ENCODE measurements around the gene PDCL3.

PDCL3 gene

GRCh38 chr2:100616841-100617390 lies 54.1 kb downstream of the PDCL3 start:
- no peaks in the 10 kb centered on the region for H3K4me1 ChIP-seq (ENCODE audit: control insufficient read depth, insufficient read depth, low read length, poor library complexity, severe bottlenecking)
- DNase-seq: no peak
- H3K9me3 ChIP-seq (ENCODE audit: control insufficient read depth, low read length): no peaks in the 10 kb centered on the region
- H3K27me3 ChIP-seq (replicated peaks; ENCODE audit: control insufficient read depth, insufficient read depth, low read length, poor library complexity, severe bottlenecking): no peaks in the 10 kb centered on the region
- no peak overlapping the region for H3K27ac ChIP-seq (ENCODE audit: insufficient read depth, low read length, poor library complexity, severe bottlenecking)
- H3K4me3 ChIP-seq (ENCODE audit: insufficient read depth, low read depth, low read length, poor library complexity, severe bottlenecking): no peak overlapping the region
- H3K36me3 ChIP-seq (ENCODE audit: control insufficient read depth, insufficient read depth, low read length): no peaks in the 10 kb centered on the region

GRCh38 chr2:100619951-100620350 lies 57.2 kb downstream of the PDCL3 start:
- Histone ChIP-seq H3K27me3 (replicated peaks; ENCODE audit: control insufficient read depth, insufficient read depth, low read length, poor library complexity, severe bottlenecking) (no peaks in the 10 kb centered on the region), H3K9me3 (ENCODE audit: control insufficient read depth, low read length) (no peaks in the 10 kb centered on the region), H3K4me3 (ENCODE audit: insufficient read depth, low read depth, low read length, poor library complexity, severe bottlenecking) (no peak overlapping the region), H3K4me1 (ENCODE audit: control insufficient read depth, insufficient read depth, low read length, poor library complexity, severe bottlenecking) (no peaks in the 10 kb centered on the region), H3K36me3 (ENCODE audit: control insufficient read depth, insufficient read depth, low read length) (no peaks in the 10 kb centered on the region), H3K27ac (ENCODE audit: insufficient read depth, low read length, poor library complexity, severe bottlenecking) (no peak overlapping the region)
- DNase-seq: no peak

DNA sequence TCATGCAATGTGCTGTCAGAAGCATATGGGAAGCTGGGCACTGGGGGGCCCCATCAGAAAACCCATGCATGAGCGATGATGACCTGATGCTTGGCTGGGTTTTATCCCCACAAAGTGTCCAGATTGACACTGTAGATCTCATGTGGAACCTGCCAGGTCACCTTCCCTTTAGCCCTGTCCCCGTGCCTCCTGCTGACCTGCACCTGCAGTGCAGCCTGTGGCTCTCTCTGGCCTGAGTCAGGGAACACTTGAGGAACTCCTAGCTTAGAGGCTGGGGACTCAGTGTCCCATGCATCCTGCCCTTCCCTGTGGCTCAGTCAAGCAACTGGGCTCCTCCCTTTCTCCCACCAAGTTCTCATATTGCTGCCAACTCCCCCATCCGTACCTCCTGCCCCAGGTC lies 57.7 kb downstream of the PDCL3 start:
- Histone ChIP-seq H3K4me3 (ENCODE audit: insufficient read depth, low read depth, low read length, poor library complexity, severe bottlenecking) (no peak overlapping the region), H3K27me3 (replicated peaks; ENCODE audit: control insufficient read depth, insufficient read depth, low read length, poor library complexity, severe bottlenecking) (no peaks in the 10 kb centered on the region), H3K36me3 (ENCODE audit: control insufficient read depth, insufficient read depth, low read length) (no peaks in the 10 kb centered on the region), H3K27ac (ENCODE audit: insufficient read depth, low read length, poor library complexity, severe bottlenecking) (no peak overlapping the region), H3K4me1 (ENCODE audit: control insufficient read depth, insufficient read depth, low read length, poor library complexity, severe bottlenecking) (no peaks in the 10 kb centered on the region), H3K9me3 (ENCODE audit: control insufficient read depth, low read length) (no peaks in the 10 kb centered on the region)
- DNase-seq: no peak

GRCh38 chr2:100621371-100621951 lies 58.7 kb downstream of the PDCL3 start:
- H3K9me3 ChIP-seq (ENCODE audit: control insufficient read depth, low read length): no peaks in the 10 kb centered on the region
- no peak for DNase-seq
- no peaks in the 10 kb centered on the region for H3K4me1 ChIP-seq (ENCODE audit: control insufficient read depth, insufficient read depth, low read length, poor library complexity, severe bottlenecking)
- no peaks in the 10 kb centered on the region for H3K27me3 ChIP-seq (replicated peaks; ENCODE audit: control insufficient read depth, insufficient read depth, low read length, poor library complexity, severe bottlenecking)
- no peak overlapping the region for H3K4me3 ChIP-seq (ENCODE audit: insufficient read depth, low read depth, low read length, poor library complexity, severe bottlenecking)
- no peaks in the 10 kb centered on the region for H3K36me3 ChIP-seq (ENCODE audit: control insufficient read depth, insufficient read depth, low read length)
- H3K27ac ChIP-seq (ENCODE audit: insufficient read depth, low read length, poor library complexity, severe bottlenecking): no peak overlapping the region

DNA sequence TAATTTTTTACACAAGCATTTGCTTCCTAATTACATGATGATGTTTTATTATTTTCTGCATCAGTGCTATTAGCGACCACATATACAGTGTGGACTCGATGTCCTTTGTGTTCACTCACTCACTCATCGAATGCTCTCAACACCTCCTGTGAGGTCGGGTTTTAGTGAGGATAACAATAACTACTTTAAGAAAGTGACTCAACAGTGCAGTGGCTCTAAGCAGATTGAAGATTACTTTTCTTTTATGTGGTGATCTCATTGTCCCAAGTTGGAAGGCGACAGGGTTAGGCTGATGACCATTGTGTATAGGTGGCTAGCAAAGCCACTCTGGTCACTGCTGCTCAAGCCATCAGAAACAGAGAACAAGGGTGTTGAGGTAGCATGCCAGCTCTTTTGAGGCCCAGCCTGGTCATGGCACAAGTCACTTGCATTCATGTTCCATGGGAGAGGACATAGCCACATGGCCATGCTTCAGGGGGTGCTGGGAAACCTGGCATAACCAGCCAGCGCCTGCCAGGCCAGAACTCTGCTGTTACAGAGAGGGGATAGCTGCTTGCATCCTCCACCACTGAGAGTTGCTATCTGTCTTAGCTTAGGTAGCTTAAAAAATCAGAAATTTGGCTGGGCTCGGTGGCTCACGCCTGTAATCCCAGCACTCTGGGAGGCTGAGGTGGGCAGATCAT lies 60.4 kb downstream of the PDCL3 start:
- H3K4me1 ChIP-seq (ENCODE audit: control insufficient read depth, insufficient read depth, low read length, poor library complexity, severe bottlenecking): peaks cover 5% of the 10 kb centered on the region
- no peaks in the 10 kb centered on the region for H3K36me3 ChIP-seq (ENCODE audit: control insufficient read depth, insufficient read depth, low read length)
- H3K9me3 ChIP-seq (ENCODE audit: control insufficient read depth, low read length): no peaks in the 10 kb centered on the region
- no peak for DNase-seq
- H3K27ac ChIP-seq (ENCODE audit: insufficient read depth, low read length, poor library complexity, severe bottlenecking): no peak overlapping the region
- H3K4me3 ChIP-seq (ENCODE audit: insufficient read depth, low read depth, low read length, poor library complexity, severe bottlenecking): no peak overlapping the region
- no peaks in the 10 kb centered on the region for H3K27me3 ChIP-seq (replicated peaks; ENCODE audit: control insufficient read depth, insufficient read depth, low read length, poor library complexity, severe bottlenecking)

DNA sequence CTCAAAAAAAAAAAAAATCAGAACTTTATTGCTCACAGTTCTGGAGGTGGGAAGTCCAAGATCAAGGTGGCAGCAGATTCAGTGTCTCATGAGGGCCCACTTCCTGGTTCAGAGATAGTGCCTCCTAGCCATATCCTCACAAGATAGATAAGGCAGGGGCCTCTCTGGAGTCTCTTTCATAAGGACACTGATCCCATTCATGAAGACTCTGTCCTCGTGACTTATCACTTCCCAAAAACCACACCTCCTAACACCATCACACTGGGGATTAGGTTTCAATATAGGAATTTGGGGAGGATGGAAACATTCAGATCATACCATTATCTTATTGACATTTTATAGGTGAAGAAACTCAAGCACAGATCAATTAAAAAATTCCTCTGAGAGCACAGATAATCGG lies 61.1 kb downstream of the PDCL3 start:
- no peaks in the 10 kb centered on the region for H3K9me3 ChIP-seq (ENCODE audit: control insufficient read depth, low read length)
- no peaks in the 10 kb centered on the region for H3K36me3 ChIP-seq (ENCODE audit: control insufficient read depth, insufficient read depth, low read length)
- DNase-seq: no peak
- no peaks in the 10 kb centered on the region for H3K27me3 ChIP-seq (replicated peaks; ENCODE audit: control insufficient read depth, insufficient read depth, low read length, poor library complexity, severe bottlenecking)
- H3K27ac ChIP-seq (ENCODE audit: insufficient read depth, low read length, poor library complexity, severe bottlenecking): no peak overlapping the region
- H3K4me3 ChIP-seq (ENCODE audit: insufficient read depth, low read depth, low read length, poor library complexity, severe bottlenecking): no peak overlapping the region
- H3K4me1 ChIP-seq (ENCODE audit: control insufficient read depth, insufficient read depth, low read length, poor library complexity, severe bottlenecking): peaks cover 5% of the 10 kb centered on the region

GRCh38 chr2:100624536-100624935 lies 61.7 kb downstream of the PDCL3 start:
- Histone ChIP-seq H3K4me3 (ENCODE audit: insufficient read depth, low read depth, low read length, poor library complexity, severe bottlenecking) (no peak overlapping the region), H3K27me3 (replicated peaks; ENCODE audit: control insufficient read depth, insufficient read depth, low read length, poor library complexity, severe bottlenecking) (no peaks in the 10 kb centered on the region), H3K36me3 (ENCODE audit: control insufficient read depth, insufficient read depth, low read length) (no peaks in the 10 kb centered on the region), H3K9me3 (ENCODE audit: control insufficient read depth, low read length) (no peaks in the 10 kb centered on the region), H3K4me1 (ENCODE audit: control insufficient read depth, insufficient read depth, low read length, poor library complexity, severe bottlenecking) (peaks cover 5% of the 10 kb centered on the region), H3K27ac (ENCODE audit: insufficient read depth, low read length, poor library complexity, severe bottlenecking) (no peak overlapping the region)
- DNase-seq: no peak

GRCh38 chr2:100625717-100626116 lies 62.9 kb downstream of the PDCL3 start:
- Histone ChIP-seq H3K4me3 (ENCODE audit: insufficient read depth, low read depth, low read length, poor library complexity, severe bottlenecking) (no peak overlapping the region), H3K27ac (ENCODE audit: insufficient read depth, low read length, poor library complexity, severe bottlenecking) (no peak overlapping the region), H3K27me3 (replicated peaks; ENCODE audit: control insufficient read depth, insufficient read depth, low read length, poor library complexity, severe bottlenecking) (no peaks in the 10 kb centered on the region), H3K36me3 (ENCODE audit: control insufficient read depth, insufficient read depth, low read length) (no peaks in the 10 kb centered on the region), H3K4me1 (ENCODE audit: control insufficient read depth, insufficient read depth, low read length, poor library complexity, severe bottlenecking) (peaks cover 5% of the 10 kb centered on the region), H3K9me3 (ENCODE audit: control insufficient read depth, low read length) (no peaks in the 10 kb centered on the region)
- no peak for DNase-seq
